ENCODE data around the gene TRANK1. TPM values are rescaled to one million over a fixed set of nuclear protein-coding genes. Genes with fewer than 3 reads are reported as not detected.

Gene TRANK1
- total RNA-seq, 1 donor from 2014 or later, result 16.8 TPM

GRCh38 chr3:36862076-36862755 lies 82.6 kb downstream of the TRANK1 start:
- no peak for DNase-seq (ENCODE audit: extremely low read depth, low read depth, low spot score)

- DNase-seq (ENCODE audit: extremely low read depth, low read depth, low spot score), result no peak
Measured at GRCh38 chr3:36859494-36859893, 85.4 kb downstream of the TRANK1 start.

- DNase-seq (ENCODE audit: extremely low read depth, low read depth, low spot score), result no peak
Measured at GRCh38 chr3:36852071-36852470, 92.8 kb downstream of the TRANK1 start.

GRCh38 chr3:36850743-36851142 lies 94.1 kb downstream of the TRANK1 start:
- DNase-seq (ENCODE audit: extremely low read depth, low read depth, low spot score), result no peak

- DNase-seq (ENCODE audit: extremely low read depth, low read depth, low spot score), result no peak
Measured at GRCh38 chr3:36846406-36846805, 98.4 kb downstream of the TRANK1 start.

- no peak for DNase-seq (ENCODE audit: extremely low read depth, low read depth, low spot score)
Measured at GRCh38 chr3:36843065-36844051, 101.5 kb downstream of the TRANK1 start.

- no peak for DNase-seq (ENCODE audit: extremely low read depth, low read depth, low spot score)
Measured at GRCh38 chr3:36842275-36842674, 102.6 kb downstream of the TRANK1 start.

- DNase-seq (ENCODE audit: extremely low read depth, low read depth, low spot score), result no peak
Measured at GRCh38 chr3:36840453-36840921, 104.4 kb downstream of the TRANK1 start.

- DNase-seq (ENCODE audit: extremely low read depth, low read depth, low spot score), result no peak
Measured at GRCh38 chr3:36837089-36837488, 107.8 kb downstream of the TRANK1 start.

- no peak for DNase-seq (ENCODE audit: extremely low read depth, low read depth, low spot score)
Measured at GRCh38 chr3:36833160-36833814, 111.6 kb downstream of the TRANK1 start.

GRCh38 chr3:36832406-36832805 lies 112.4 kb downstream of the TRANK1 start:
- no peak for DNase-seq (ENCODE audit: extremely low read depth, low read depth, low spot score)

- DNase-seq (ENCODE audit: extremely low read depth, low read depth, low spot score), result no peak
Measured at GRCh38 chr3:36827133-36827532, 117.7 kb downstream of the TRANK1 start.

GRCh38 chr3:36826240-36826639 lies 118.6 kb downstream of the TRANK1 start:
- DNase-seq (ENCODE audit: extremely low read depth, low read depth, low spot score), result no peak

- DNase-seq (ENCODE audit: extremely low read depth, low read depth, low spot score), result no peak
Measured at GRCh38 chr3:36824443-36824842, 120.4 kb downstream of the TRANK1 start.

- no peak for DNase-seq (ENCODE audit: extremely low read depth, low read depth, low spot score)
Measured at GRCh38 chr3:36823806-36824205, 121.0 kb downstream of the TRANK1 start.

GRCh38 chr3:36820083-36820482 lies 124.8 kb downstream of the TRANK1 start:
- DNase-seq (ENCODE audit: extremely low read depth, low read depth, low spot score), result no peak

GRCh38 chr3:36817806-36818533 lies 126.9 kb downstream of the TRANK1 start:
- DNase-seq (ENCODE audit: extremely low read depth, low read depth, low spot score), result no peak

GRCh38 chr3:36815375-36815774 lies 129.5 kb downstream of the TRANK1 start:
- no peak for DNase-seq (ENCODE audit: extremely low read depth, low read depth, low spot score)

- no peak for DNase-seq (ENCODE audit: extremely low read depth, low read depth, low spot score)
Measured at GRCh38 chr3:36814776-36815175, 130.1 kb downstream of the TRANK1 start.

GRCh38 chr3:36814066-36814717 lies 130.7 kb downstream of the TRANK1 start:
- no peak for DNase-seq (ENCODE audit: extremely low read depth, low read depth, low spot score)

Data from glomerular endothelial cell (primary cell).